T1000 (cell line): ENCODE results near the gene GLS.
A peak's percentile ranks its signal among the peaks of the same experiment; 100 is the strongest.

Experiments used
- DNase-seq: peaks from one replicate; lab custom pipeline; 2025; ENCODE audit warnings: mixed read lengths; lab: John Stamatoyannopoulos, UW

GLS gene

GRCh38 chr2:190996338-190996946 is 115.8 kb downstream of the GLS start:
- no peak for DNase-seq

- DNase-seq = no peak
Observed at GRCh38 chr2:190996947-190997346, 116.3 kb downstream of the GLS start.

DNA sequence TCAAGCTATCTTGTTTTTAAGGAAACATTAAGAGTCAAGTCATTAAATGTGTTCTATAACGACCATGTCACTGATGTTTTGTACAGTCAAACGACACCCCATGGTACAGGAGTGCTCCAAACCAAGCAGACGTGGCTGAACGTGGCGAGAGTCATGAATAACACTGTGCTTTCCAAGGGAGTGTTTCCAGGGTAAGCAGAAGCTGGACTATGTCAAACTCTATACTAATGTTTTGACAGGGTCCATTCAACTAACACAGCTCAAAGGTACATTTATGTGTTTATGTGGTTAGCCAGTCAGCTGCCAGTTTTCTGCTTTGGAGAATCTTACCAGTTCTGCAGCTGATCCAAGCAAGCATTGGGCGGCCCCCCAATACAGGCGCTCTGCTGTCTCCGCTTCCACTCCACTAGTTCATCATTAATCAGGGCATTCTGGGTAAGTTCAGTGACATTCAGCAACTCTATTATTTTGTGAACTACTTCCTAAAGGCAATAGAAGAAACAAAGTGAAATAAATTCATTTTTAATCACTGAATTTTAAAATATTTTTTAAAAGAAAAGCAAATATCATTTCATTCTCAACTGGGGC is 117.0 kb downstream of the GLS start:
- DNase-seq = no peak

DNA sequence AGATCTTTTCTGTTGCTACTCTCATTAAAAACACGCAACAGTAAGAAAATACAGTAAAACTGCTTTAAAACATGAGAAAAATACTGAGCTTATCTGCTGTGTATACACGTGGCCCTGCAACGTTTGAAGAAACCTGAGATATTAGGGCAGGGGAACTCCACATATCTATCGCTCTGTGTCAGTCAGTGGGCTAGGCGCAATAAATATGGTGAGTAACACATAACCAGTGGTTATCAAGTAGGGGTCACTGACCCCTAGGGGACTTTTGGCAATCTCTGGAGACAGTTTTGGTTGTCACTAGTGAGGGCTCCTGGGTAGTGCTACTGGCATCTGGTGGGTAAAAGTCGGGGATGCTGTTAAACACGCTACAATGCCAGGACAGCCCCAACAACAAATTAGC is 118.4 kb downstream of the GLS start:
- DNase-seq = no peak

GRCh38 chr2:190999949-191000665 is 119.5 kb downstream of the GLS start:
- DNase-seq = no peak

DNA sequence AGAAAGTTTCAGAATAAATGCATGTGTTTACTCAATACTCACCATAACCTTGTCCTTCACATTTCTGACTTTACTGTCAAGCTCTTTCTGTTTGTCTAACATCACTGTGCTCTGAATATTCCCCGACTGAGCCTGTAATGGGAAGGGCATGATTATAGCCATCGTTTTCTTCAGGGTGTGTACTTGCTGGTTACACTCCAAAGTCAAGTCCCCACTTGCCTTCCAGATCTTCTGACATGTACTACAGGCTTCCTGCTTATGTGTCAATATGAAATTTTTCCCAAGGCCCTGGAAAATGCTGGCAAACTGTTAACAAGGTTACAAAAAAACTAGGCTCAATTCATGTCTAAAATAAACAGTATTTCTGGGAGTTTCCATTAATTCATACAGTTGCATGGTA is 120.4 kb downstream of the GLS start:
- no peak for DNase-seq

GRCh38 chr2:191001624-191002023 is 121.0 kb downstream of the GLS start:
- DNase-seq = no peak

- no peak for DNase-seq
Observed at GRCh38 chr2:191003405-191004309, 123.0 kb downstream of the GLS start.

- no peak for DNase-seq
Observed at GRCh38 chr2:191006297-191006696, 125.7 kb downstream of the GLS start.

GRCh38 chr2:191006997-191007783 is 126.6 kb downstream of the GLS start:
- no peak for DNase-seq

GRCh38 chr2:191008286-191008685 is 127.7 kb downstream of the GLS start:
- DNase-seq = no peak

- DNase-seq = no peak
Observed at GRCh38 chr2:191009541-191010374, 129.1 kb downstream of the GLS start.

- DNase-seq = no peak
Observed at GRCh38 chr2:191010887-191011885, 130.6 kb downstream of the GLS start.

- no peak for DNase-seq
Observed at GRCh38 chr2:191012346-191012745, 131.7 kb downstream of the GLS start.

DNA sequence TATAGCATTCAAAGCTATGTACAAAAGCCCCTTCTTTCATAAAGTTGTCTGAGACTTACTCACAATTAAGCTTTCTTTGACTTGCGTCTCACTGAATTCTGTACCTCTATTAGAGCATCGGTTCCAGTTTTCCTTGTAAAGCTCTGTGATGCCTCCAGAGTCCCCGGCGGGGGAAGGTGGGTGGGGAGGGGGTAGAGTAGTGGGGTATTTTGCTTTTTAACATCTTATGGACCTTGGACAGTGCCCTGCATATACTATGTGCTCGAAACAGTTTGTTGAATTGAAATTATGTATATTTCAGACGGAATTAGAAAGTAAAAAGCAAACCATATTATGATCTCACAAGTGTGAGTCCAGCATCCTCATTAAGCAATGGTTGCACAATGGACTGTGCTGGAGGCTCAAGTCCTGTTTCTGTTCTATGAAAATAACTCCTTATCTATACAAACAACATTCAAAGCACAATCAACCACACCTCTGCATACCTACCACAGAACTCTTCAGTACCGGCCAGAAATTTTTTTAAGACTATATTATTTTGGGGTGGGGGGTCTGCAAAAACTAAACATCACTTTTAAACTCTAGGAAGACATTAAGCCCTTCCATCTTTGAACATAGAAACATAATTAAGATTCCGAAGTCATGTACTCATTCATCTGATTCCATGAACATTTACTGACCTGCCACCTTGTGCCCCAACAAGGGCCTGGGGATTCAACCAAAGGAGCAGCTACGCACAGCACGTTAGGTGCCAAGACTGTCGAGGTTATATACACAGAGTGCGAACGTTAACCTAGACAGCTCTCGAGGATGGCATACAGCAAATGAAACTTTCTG is 132.4 kb downstream of the GLS start:
- DNase-seq = no peak

DNA sequence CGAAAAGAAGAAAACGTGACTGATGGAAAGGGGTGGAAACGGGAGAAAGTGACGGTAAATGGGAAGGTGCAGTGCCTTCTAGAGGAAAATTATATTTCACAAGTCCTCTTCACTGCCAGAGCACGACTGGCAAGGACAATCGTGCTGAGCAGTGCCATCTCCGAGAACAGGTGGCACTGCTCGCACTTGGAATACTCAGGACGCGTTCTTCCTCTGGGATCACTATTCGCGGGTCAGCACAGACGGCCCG is 133.0 kb downstream of the GLS start:
- no peak for DNase-seq

- DNase-seq = peak; percentile 82
Observed at GRCh38 chr2:191013932-191014652, 133.5 kb downstream of the GLS start, which contains the start of gene STAT1. TSS of gene STAT1 (minus strand) at chr2:191014171. CDS start at chr2:191010003, 4,168 bp downstream.

DNA sequence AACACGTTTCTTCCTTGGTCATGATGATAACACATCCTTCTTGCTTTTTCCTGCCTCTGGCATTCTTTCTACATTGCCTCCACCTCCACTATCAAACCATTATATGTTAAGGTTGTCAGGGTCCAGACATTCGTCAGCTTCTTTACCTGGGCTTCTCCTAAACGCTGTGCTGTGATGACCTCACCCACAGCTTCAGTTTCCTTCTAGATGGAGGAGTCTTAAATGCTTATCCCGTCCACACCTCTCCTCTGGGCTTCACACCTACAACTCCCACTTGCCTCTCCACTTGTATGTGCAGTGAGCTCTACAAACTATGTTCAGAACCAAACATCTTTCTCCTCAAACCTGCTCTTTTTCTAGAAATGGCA is 134.0 kb downstream of the GLS start:
- no peak for DNase-seq
